ENCODE results near the gene CDK7. TPM values are rescaled to one million over a fixed set of nuclear protein-coding genes. Genes with fewer than 3 reads are reported as not detected.

The CDK7 gene
- total and polyA plus RNA-seq, 9 of the 15 experiments (the other 6 are each of a cell fraction or from before 2014, with no cell fraction given): 41.7 to 143 (median 65.3) TPM

GRCh38 chr5:69252437-69252836 lies 17.8 kb downstream of the CDK7 start:
- Histone ChIP-seq H3K4me2 (ENCODE audit: insufficient read depth, low read length) (no peak overlapping the region), H2AFZ (ENCODE audit: low read depth, low read length) (no peak overlapping the region), H3K4me3 (no peak overlapping the region), H3K4me1 (replicated peaks in 1 of 2; ENCODE audit: control insufficient read depth in 2 of 2, insufficient read depth in 2 of 2, low read length in 2 of 2) (peaks cover 5 to 8% of the 10 kb centered on the region in 2 experiments; a peak in 3 of 5 replicates), H3K79me2 (ENCODE audit: control insufficient read depth, insufficient read depth, low read length) (peaks cover 48% of the 10 kb centered on the region), H3K9ac (ENCODE audit: insufficient read depth in 1 of 2, low read depth in 2 of 2, low read length in 2 of 2) (no peak overlapping the region), H3K9me1 (ENCODE audit: control insufficient read depth, insufficient read depth, low read length) (peaks cover 2% of the 10 kb centered on the region), H3K36me3 (ENCODE audit: control insufficient read depth, insufficient read depth, low read length) (peaks cover 41% of the 10 kb centered on the region), H3K27me3 (ENCODE audit: control insufficient read depth in 2 of 2, insufficient read depth in 2 of 2, low read length in 2 of 2) (no peaks in the 10 kb centered on the region), H3K9me3 (replicated peaks; ENCODE audit: control insufficient read depth, insufficient read depth, low read depth, low read length) (no peaks in the 10 kb centered on the region), H3K27ac (ENCODE audit: extremely low read depth, low read depth, low read length) (no peak overlapping the region), H4K20me1 (replicated peaks; ENCODE audit: control insufficient read depth, insufficient read depth, low read length) (no peaks in the 10 kb centered on the region)
- FAIRE-seq (no peak), DNase-seq (ENCODE audit: extremely low read depth in 1 of 4, low spot score in 3 of 4) (no peak), ATAC-seq (no peak)
- CTCF ChIA-PET (ENCODE audit: low intra/inter-chr PET ratio): no interaction called here
- BruUV-seq (replicated peaks): no TSS peak
- WGBS (ENCODE audit: insufficient coverage, low coverage, missing lambda C conversion rate): 83% methylated on average over 2 of the region's 3 CpGs
- TF ChIP-seq TEAD2 (tag; IDR thresholded peaks at IDR 0.05) (no peak), TAF15 (IDR thresholded peaks at IDR 0.05; ENCODE audit: low read depth, low read length) (no peak), KLF16 (IDR thresholded peaks at IDR 0.05) (no peak), ARID1B (IDR thresholded peaks at IDR 0.05) (no peak), PHB (CRISPR knock-in tag; IDR thresholded peaks at IDR 0.05) (no peak), NUFIP1 (IDR thresholded peaks at IDR 0.05; ENCODE audit: partially characterized antibody) (no peak), CCNT2 (IDR thresholded peaks at IDR 0.05; ENCODE audit: borderline replicate concordance, extremely low read depth, insufficient read length, low read depth, low read length) (no peak), ARNT (IDR thresholded peaks at IDR 0.05) (no peak), MCM2 (IDR thresholded peaks at IDR 0.05; ENCODE audit: low read depth) (no peak), KDM2B (CRISPR knock-in tag; IDR thresholded peaks at IDR 0.05) (no peak), HDGF (IDR thresholded peaks at IDR 0.05) (no peak), MECOM (CRISPR knock-in tag; IDR thresholded peaks at IDR 0.05) (no peak), TAF1 (IDR thresholded peaks at IDR 0.05; ENCODE audit: control insufficient read depth, extremely low read depth, insufficient read depth, low read length, severe bottlenecking) (no peak)
- TF ChIP-seq, protein P1, sequence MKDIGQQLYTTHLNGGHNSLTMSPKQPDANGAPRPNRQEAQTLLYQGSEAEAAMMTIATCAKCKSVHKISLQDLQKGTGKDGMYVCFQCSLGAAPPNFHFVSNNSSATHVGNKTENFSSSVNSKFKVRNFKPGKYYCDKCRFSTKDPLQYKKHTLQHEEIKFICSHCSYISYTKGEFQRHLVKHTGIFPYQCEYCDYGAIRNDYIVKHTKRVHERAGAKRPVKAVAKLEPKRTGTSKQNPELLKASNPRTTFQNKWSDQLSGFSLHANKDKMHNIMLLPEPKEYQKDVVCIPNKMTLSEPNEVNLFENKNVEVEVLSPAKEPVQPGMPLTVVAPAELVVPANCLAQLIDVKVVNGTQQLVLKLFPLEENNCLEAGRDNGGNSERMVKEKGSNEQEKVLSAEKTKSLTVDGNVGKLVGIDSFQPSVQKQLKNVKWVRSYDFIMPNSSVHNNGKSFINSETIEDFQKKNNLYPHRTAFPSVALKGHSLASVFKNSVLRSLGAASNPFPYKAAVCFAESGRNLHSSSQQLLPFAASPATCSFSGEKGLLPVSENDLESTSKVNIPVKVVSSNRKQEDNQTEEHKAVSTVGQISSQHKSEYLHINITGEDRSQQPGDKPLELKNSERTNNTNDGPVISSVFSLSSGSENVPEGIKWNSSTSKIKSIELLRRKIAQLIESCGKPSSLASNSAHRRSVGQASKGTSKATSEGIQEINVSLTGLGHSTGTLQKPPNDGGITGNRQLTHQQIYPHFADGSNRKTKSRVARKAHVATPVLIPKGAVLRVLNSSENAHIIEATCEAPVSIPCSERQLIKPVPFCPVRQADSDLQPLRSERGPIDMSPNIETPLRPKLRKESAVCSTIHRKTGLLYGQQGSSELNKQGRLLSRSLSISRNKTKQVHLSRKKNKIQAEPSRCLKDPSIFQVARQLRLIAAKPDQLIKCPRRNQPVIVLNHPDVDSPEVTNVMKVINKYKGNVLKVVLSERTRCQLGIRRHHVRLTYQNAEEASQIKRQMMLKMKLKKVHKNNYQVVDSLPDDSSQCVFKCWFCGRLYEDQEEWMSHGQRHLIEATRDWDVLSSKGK (CRISPR knock-in tag; IDR thresholded peaks at IDR 0.05): no peak
- in situ Hi-C loops (cut with MboI): no loop called here
- intact Hi-C loops (cut with micrococcal nuclease): no loop called here
- POLR2A ChIA-PET: interaction anchor here (1.6 kb wide), 1 partner anchor 117 kb away, joined by 3 read pairs; the partner anchor contains the start of gene RAD17

Measured in K562 (cell line).